OCI-LY3 (cell line): Measurements from ENCODE around the gene CNTN3.

Source experiments
- H2AFZ ChIP-seq: fragments of 200-600, 300-600 bp; shearing (Covaris generic); 2 replicates; pipeline ENCODE4 v1.6.0; 2014; ENCODE audit warnings: antibody characterized with exemption, low read depth, low read length
- H3K27ac ChIP-seq: fragments of 200-600, 300-600 bp; sonication (generic); 2 replicates; pipeline ENCODE4 v1.5.1; 2014; ENCODE audit warnings: mild to moderate bottlenecking, low read length, moderate library complexity, mixed read lengths
- H3K27me3 ChIP-seq: fragments of 200-600, 300-600 bp; sonication (generic); 2 replicates; pipeline ENCODE4 v1.6.1; 2014; ENCODE audit warnings: low read depth, low read length, mixed read lengths
- H3K36me3 ChIP-seq: fragments of 200-600, 300-600 bp; sonication (generic); replicated peaks from 2 replicates; pipeline ENCODE3; 2014; ENCODE audit warnings: low read depth, low read length, mixed read lengths
- H3K4me1 ChIP-seq: fragments of 300-600, 200-600 bp; sonication (generic); 2 replicates; pipeline ENCODE4 v1.6.1; 2014; ENCODE audit warnings: low read length, mixed read lengths
- H3K4me2 ChIP-seq: fragments of 200-600, 300-600 bp; sonication (generic); 2 replicates; pipeline ENCODE4 v1.6.1; 2014; ENCODE audit warnings: low read length, mixed read lengths
- H3K4me3 ChIP-seq: fragments of 300-600, 200-600 bp; sonication (generic); 2 replicates; pipeline ENCODE4 v1.5.1; 2014; ENCODE audit warnings: antibody characterized with exemption, mild to moderate bottlenecking, low read length, moderate library complexity
- H3K79me2 ChIP-seq: fragments of 300-600, 200-600 bp; shearing (Covaris generic); 2 replicates; pipeline ENCODE4 v1.6.1; 2014; ENCODE audit warnings: mild to moderate bottlenecking, low read length, mixed read lengths
- H3K9ac ChIP-seq: fragments of 300-600, 200-600 bp; shearing (Covaris generic); 2 replicates; pipeline ENCODE4 v1.6.0; 2014; ENCODE audit warnings: mild to moderate bottlenecking, low read length, moderate library complexity
- H3K9me3 ChIP-seq: fragments of 200-600, 300-600 bp; shearing (Covaris generic); 2 replicates; pipeline ENCODE4 v1.6.1; 2014; ENCODE audit warnings: low read length, mixed read lengths; ENCODE audit not compliant: insufficient read depth
- H4K20me1 ChIP-seq: fragments of 200-600, 300-600 bp; sonication (generic); 2 replicates; pipeline ENCODE4 v1.6.1; 2016; ENCODE audit warnings: low read length, mixed read lengths; ENCODE audit not compliant: insufficient read depth
- CTCF ChIP-seq: fragments of 200-600, 300-600 bp; sonication (generic); IDR thresholded peaks from 2 replicates; pipeline ENCODE4 v1.5.1; 2014; ENCODE audit warnings: antibody characterized with exemption, low read length, low read depth
- EZH2phosphoT487 ChIP-seq: fragments of 200-600 bp; shearing (Covaris generic); IDR thresholded peaks from 2 replicates; pipeline ENCODE4 v1.6.1; 2018; ENCODE audit warnings: antibody characterized with exemption, mixed run types, low read depth

The CNTN3 gene

DNA sequence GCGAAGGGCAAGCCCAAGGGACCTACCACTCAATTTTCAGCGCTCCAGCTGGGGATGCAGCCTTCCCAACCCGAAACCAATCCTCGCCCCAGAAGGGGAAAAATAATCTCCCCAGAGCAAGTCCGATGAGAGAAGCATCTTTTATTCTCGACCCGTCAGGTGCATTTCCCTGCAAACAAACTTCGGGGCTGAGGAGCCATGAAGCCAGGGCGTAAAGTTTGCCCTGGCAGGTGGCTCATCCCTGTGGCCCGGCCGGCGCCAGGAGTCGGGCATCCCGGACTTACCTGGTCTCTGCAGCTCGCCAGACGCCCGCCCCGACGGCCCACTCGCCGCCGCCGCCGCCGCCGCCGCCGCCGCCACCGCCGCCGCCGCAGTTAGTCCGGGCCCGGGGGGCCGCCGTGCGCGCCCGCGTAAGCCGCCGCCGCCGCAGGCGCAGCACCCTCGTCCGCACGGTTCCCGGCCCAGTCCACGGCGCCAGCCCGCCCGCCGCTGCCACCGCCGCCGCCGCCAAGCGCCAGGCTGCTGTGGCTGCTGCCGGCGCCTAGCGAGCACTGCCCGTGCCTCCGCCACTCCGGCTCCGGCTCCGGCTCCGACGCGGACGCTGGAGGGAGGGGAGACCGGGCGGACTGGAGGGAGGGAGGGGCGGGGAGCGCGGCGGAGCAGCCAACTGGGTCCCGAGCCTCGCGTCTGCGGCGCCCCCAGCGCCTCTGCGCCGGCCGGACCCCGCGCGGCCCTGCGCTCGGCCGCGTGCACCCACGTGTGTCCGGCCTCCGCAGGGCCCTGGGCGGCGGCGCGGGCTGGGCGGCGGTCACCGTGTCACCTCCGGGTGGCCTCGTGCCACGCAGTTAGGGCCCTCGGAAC lies at the start of gene CNTN3:
Gene CNTN3, minus strand, starts transcription at position 553 of the 861 bp plus-strand sequence. CDS start 93,547 bp downstream, outside the sequence.
- H4K20me1 ChIP-seq: no peaks in the 10 kb centered on the region
- H3K9me3 ChIP-seq: no peaks in the 10 kb centered on the region
- no peak within 1 kb of the TSS for H3K4me3 ChIP-seq
- H3K79me2 ChIP-seq: no peaks in the 10 kb centered on the region
- no peaks in the 10 kb centered on the region for H3K27me3 ChIP-seq
- H2AFZ ChIP-seq: no peak within 1 kb of the TSS
- no peak within 1 kb of the TSS for H3K9ac ChIP-seq
- H3K27ac ChIP-seq: no peak within 1 kb of the TSS
- TF ChIP-seq EZH2phosphoT487 (no peak), CTCF (no peak)
- H3K4me1 ChIP-seq: no peaks in the 10 kb centered on the region
- no peak within 1 kb of the TSS for H3K4me2 ChIP-seq
- H3K36me3 ChIP-seq: no peaks in the 10 kb centered on the region

DNA sequence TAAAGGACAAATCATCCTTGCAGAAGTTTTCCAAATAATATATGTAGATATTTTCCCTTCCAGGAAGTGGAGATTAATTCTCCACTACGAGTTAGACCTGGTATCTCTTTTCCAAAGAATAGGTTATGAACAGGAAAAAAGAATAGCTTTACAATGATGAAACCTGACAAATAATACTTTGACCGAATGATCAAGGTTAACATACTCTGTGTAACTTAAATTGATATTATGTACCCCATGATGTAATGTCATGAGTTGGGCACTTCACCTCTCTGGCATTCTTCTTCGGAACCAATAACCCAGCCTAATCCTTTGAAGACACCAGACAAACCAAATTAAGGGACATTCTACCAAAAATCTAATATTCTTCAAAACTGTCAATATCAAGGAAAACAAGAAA lies 48.7 kb upstream of the CNTN3 start:
- Histone ChIP-seq H3K9me3 (0 out of 2 replicates have a peak, but pooled peaks cover 14% of the 10 kb centered on the region), H3K4me2 (no peak overlapping the region), H4K20me1 (no peaks in the 10 kb centered on the region), H3K36me3 (no peaks in the 10 kb centered on the region), H3K27ac (no peak overlapping the region), H3K4me1 (no peaks in the 10 kb centered on the region), H3K79me2 (no peaks in the 10 kb centered on the region), H3K27me3 (no peaks in the 10 kb centered on the region), H2AFZ (no peak overlapping the region), H3K9ac (no peak overlapping the region), H3K4me3 (no peak overlapping the region)
- TF ChIP-seq EZH2phosphoT487 (no peak), CTCF (no peak)

DNA sequence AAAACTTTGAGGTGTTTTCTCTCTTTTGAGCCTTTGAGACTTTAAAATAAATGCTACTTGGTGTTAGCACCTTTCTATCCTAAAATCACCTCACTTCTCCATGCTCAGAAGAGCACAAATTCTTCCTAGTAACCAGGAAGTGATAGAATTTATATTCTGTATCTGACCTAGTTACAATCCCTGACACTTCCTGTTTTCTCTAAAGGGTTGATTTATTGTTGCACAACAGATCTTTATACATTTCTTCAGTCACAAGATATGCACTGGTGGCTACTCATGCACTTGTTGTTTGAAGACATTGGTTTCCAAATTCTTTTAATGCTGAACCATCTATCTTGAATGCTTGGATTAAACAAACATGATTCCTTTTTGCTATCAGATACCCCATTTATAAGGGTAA lies 47.2 kb upstream of the CNTN3 start:
- TF ChIP-seq EZH2phosphoT487 (no peak), CTCF (no peak)
- Histone ChIP-seq H3K4me1 (no peaks in the 10 kb centered on the region), H3K79me2 (no peaks in the 10 kb centered on the region), H3K27me3 (no peaks in the 10 kb centered on the region), H3K9ac (no peak overlapping the region), H3K4me3 (no peak overlapping the region), H3K4me2 (no peak overlapping the region), H2AFZ (0 out of 2 replicates have a peak overlapping the region, but pooled peaks have one; percentile 34), H3K27ac (no peak overlapping the region), H3K36me3 (no peaks in the 10 kb centered on the region), H4K20me1 (no peaks in the 10 kb centered on the region), H3K9me3 (0 out of 2 replicates have a peak, but pooled peaks cover 5% of the 10 kb centered on the region)

DNA sequence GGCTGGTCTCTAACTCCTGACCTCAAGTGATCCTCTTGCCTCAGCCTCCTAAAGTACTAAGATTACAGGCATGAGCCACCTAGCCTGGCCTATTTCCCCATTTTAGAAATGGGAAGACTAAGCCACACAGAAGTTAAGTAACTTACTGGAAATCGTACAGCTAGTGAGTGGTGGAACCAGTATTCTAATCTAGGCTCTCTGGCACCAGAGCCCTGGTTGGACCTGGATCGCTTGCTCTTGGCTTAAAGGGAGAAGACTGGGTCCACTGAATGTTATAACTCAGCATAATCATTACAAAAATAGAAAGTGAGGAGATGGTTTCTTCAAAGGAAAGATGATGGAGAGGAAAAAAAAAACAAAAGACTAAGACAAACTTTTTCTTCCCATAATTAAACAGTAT lies 37.4 kb upstream of the CNTN3 start:
- H3K79me2 ChIP-seq: no peaks in the 10 kb centered on the region
- H3K9ac ChIP-seq: no peak overlapping the region
- no peaks in the 10 kb centered on the region for H3K27me3 ChIP-seq
- H4K20me1 ChIP-seq: no peaks in the 10 kb centered on the region
- no peaks in the 10 kb centered on the region for H3K36me3 ChIP-seq
- no peak overlapping the region for H3K4me2 ChIP-seq
- H2AFZ ChIP-seq: no peak overlapping the region
- H3K9me3 ChIP-seq: no peaks in the 10 kb centered on the region
- H3K27ac ChIP-seq: no peak overlapping the region
- no peak overlapping the region for H3K4me3 ChIP-seq
- no peaks in the 10 kb centered on the region for H3K4me1 ChIP-seq
- TF ChIP-seq CTCF: no peak
- TF ChIP-seq EZH2phosphoT487: no peak
